Suprapubic skin (tissue), 4 donors: ENCODE results near the gene UGT1A4.
"Not testable (repeated sequence)": the region's sequence is repeated elsewhere in the genome, so short reads cannot be mapped to it uniquely, and the experiment has no call there.

ENCODE experiments used
- EP300 ChIP-seq: sonication (generic); formaldehyde crosslinking; IDR thresholded peaks from one replicate; pipeline ENCODE4 v1.6.1; 2017; ENCODE audit warnings: antibody characterized with exemption
- POLR2A ChIP-seq, 2 donors: fragments of 450-650 bp; IDR thresholded peaks; one replicate each; pipeline ENCODE4 v1.6.1; 2017; ENCODE audit warnings: antibody characterized with exemption in 2 of 2, mild to moderate bottlenecking in 2 of 2, moderate library complexity in 2 of 2
- POLR2AphosphoS5 ChIP-seq, 3 donors: sonication (generic); formaldehyde crosslinking; IDR thresholded peaks; one replicate each; pipeline ENCODE4 v1.6.1; 2017; ENCODE audit warnings: antibody characterized with exemption in 3 of 3
- TF ChIP-seq, protein P1 (sequence below), 2 donors: fragments of 200-600 bp in 1 of 2; fragments of 450-650 bp in 1 of 2; sonication (generic) in 1 of 2; IDR thresholded peaks; one replicate each; pipeline ENCODE4 v1.5.1; 2016 to 2019; ENCODE audit warnings: antibody characterized with exemption in 2 of 2, mild to moderate bottlenecking in 1 of 2, moderate library complexity in 1 of 2

DNA sequence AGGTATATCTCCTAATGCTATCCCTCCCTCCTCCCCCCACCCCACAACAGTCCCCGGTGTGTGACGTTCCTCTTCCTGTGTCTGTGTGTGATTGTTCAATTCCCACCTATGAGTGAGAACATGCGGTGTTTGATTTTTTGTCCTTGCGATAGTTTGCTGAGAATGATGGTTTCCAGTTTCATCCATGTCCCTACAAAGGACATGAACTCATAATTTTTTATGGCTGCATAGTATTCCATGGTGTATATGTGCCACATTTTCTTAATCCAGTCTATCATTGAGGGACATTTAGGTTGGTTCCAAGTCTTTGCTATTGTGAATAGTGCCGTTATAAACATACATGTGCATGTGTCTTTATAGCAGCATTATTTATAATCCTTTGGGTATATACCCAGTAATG, 17.7 kb upstream of the UGT1A4 start:
- TF ChIP-seq, protein P1, sequence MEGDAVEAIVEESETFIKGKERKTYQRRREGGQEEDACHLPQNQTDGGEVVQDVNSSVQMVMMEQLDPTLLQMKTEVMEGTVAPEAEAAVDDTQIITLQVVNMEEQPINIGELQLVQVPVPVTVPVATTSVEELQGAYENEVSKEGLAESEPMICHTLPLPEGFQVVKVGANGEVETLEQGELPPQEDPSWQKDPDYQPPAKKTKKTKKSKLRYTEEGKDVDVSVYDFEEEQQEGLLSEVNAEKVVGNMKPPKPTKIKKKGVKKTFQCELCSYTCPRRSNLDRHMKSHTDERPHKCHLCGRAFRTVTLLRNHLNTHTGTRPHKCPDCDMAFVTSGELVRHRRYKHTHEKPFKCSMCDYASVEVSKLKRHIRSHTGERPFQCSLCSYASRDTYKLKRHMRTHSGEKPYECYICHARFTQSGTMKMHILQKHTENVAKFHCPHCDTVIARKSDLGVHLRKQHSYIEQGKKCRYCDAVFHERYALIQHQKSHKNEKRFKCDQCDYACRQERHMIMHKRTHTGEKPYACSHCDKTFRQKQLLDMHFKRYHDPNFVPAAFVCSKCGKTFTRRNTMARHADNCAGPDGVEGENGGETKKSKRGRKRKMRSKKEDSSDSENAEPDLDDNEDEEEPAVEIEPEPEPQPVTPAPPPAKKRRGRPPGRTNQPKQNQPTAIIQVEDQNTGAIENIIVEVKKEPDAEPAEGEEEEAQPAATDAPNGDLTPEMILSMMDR (IDR thresholded peaks at IDR 0.05) = not testable (repeated sequence)
- not testable (repeated sequence) for TF ChIP-seq EP300; POLR2A (IDR thresholded peaks at IDR 0.05); POLR2AphosphoS5 (IDR thresholded peaks at IDR 0.05)
